K562 (cell line): Measurements from ENCODE around the gene ARFRP1. TPM values are rescaled to one million over a fixed set of nuclear protein-coding genes. Genes with fewer than 3 reads are reported as not detected.

Experiments
- CXXC5 ChIP-seq: fragments of 250-450 bp; sonication (Bioruptor Pico); IDR thresholded peaks from 2 replicates; pipeline ENCODE4 v1.8.0; 2022; ENCODE audit warnings: inconsistent platforms, mild to moderate bottlenecking, moderate library complexity
- ELF1 ChIP-seq: fragments of 200-800 bp; sonication (Bioruptor generic); IDR thresholded peaks from 2 replicates; pipeline ENCODE4 v1.6.1; 2016; ENCODE audit warnings: missing genetic modification characterization, missing compliant biosample characterization
- ELF2 ChIP-seq: fragments of 250-450 bp; sonication (Bioruptor Pico); IDR thresholded peaks from 2 replicates; pipeline ENCODE4 v1.5.0; 2021; ENCODE audit warnings: mild to moderate bottlenecking
- HNRNPL ChIP-seq: fragments of 200-400 bp; formaldehyde crosslinking; IDR thresholded peaks from 2 replicates; pipeline ENCODE4 v1.6.1; 2017; ENCODE audit warnings: low read depth, mild to moderate bottlenecking, low read length
- HOXB6 ChIP-seq: fragments of 250-450 bp; sonication (Bioruptor Pico); IDR thresholded peaks from 2 replicates; pipeline ENCODE4 v1.5.1; 2022; ENCODE audit warnings: mild to moderate bottlenecking, borderline replicate concordance
- LEF1 ChIP-seq: fragments of 450-650 bp; IDR thresholded peaks from 2 replicates; pipeline ENCODE4 v1.6.1; 2016; ENCODE audit warnings: mild to moderate bottlenecking
- MEF2A ChIP-seq: IDR thresholded peaks from 2 replicates; pipeline ENCODE4 v1.6.1; 2011; ENCODE audit warnings: low read depth, mild to moderate bottlenecking, low read length, moderate library complexity; ENCODE audit not compliant: control insufficient read depth
- PML ChIP-seq: IDR thresholded peaks from 2 replicates; pipeline ENCODE4 v1.6.1; 2012; ENCODE audit warnings: low read length, inconsistent platforms
- SIN3B ChIP-seq: fragments of 450-650 bp; IDR thresholded peaks from 2 replicates; pipeline ENCODE4 v1.6.1; 2017; ENCODE audit warnings: low read depth, mild to moderate bottlenecking, moderate library complexity
- SNIP1 ChIP-seq: fragments of 450-650 bp; IDR thresholded peaks from 2 replicates; pipeline ENCODE4 v1.7.1; 2017; ENCODE audit warnings: low read depth, mild to moderate bottlenecking
- TAF1 ChIP-seq: IDR thresholded peaks from 2 replicates; pipeline ENCODE4 v1.6.1; 2011; ENCODE audit warnings: mild to moderate bottlenecking, low read length, moderate library complexity; ENCODE audit not compliant: insufficient read depth, control insufficient read depth, severe bottlenecking; ENCODE audit errors: extremely low read depth
- TAF7 ChIP-seq: fragments of 450-650 bp; IDR thresholded peaks from 2 replicates; pipeline ENCODE4 v1.6.1; 2016; ENCODE audit warnings: missing genetic modification characterization, missing compliant biosample characterization
- TFAM ChIP-seq: fragments of 250-450 bp; sonication (Bioruptor Pico); conservative IDR thresholded peaks from 2 replicates; pipeline ENCODE4 v1.5.0; 2021; ENCODE audit warnings: mild to moderate bottlenecking, moderate library complexity
- U2AF1 ChIP-seq: fragments of 200-400 bp; formaldehyde crosslinking; optimal IDR thresholded peaks from 2 replicates; pipeline ENCODE3; 2017; ENCODE audit warnings: mild to moderate bottlenecking, low read depth, low read length, moderate library complexity
- ZKSCAN8 ChIP-seq: fragments of 200-800 bp; sonication (Bioruptor generic); IDR thresholded peaks from 2 replicates; pipeline ENCODE4 v1.6.1; 2016; ENCODE audit warnings: missing genetic modification characterization, missing compliant biosample characterization
- ZNF668 ChIP-seq: fragments of 250-450 bp; sonication (Bioruptor Pico); IDR thresholded peaks from 2 replicates; pipeline ENCODE4 v1.8.0; 2022; ENCODE audit warnings: mild to moderate bottlenecking, inconsistent platforms
- ZNF75A ChIP-seq: fragments of 450-650 bp; formaldehyde crosslinking; IDR thresholded peaks from 2 replicates; pipeline ENCODE4 v1.4.0; 2020; ENCODE audit warnings: mild to moderate bottlenecking
- ZNF766 ChIP-seq: fragments of 200-800 bp; sonication (Bioruptor generic); conservative IDR thresholded peaks from 2 replicates; pipeline ENCODE4 v1.6.1; 2016; ENCODE audit warnings: missing genetic modification characterization, missing compliant biosample characterization
- polyA plus RNA-seq, 8 experiments: library from polyadenylated mRNA; depleted of rRNA in 4 of 8; stranded (reverse) in 5 of 8; unstranded in 3 of 8; fragments of >200 nt; fragmentation: Nextera tagmentation in 2 of 8; fragmentation: Illumina TruSeq in 1 of 8; extraction: Ambion mirVana in 2 of 8; extraction: Trizol in 1 of 8; gene quantifications; 2 replicates each; pipeline versions ENCODE4 v1.2.1 to v1.2.3, GENCODE V29; 2011 to 2014; ENCODE audit warnings: inconsistent platforms in 1 of 8, missing spikeins in 1 of 8
- total RNA-seq, 7 experiments: library from RNA; depleted of rRNA in 6 of 7; stranded (reverse); fragments of >200 nt in 6 of 7; fragmentation: Illumina TruSeq in 2 of 7; extraction: Trizol in 2 of 7; gene quantifications; 2 replicates each; pipeline versions ENCODE4 v1.2.1 to v1.2.3, GENCODE V29; 2011 to 2021; ENCODE audit warnings: low replicate concordance in 1 of 7
- TF ChIP-seq, protein P1 (sequence below): fragments of 450-650 bp; IDR thresholded peaks from 2 replicates; pipeline ENCODE4 v1.6.1; 2016; ENCODE audit warnings: missing biosample characterization, missing genetic modification characterization
- TF ChIP-seq, protein P2 (sequence below), 2 experiments: IDR thresholded peaks; 2 replicates each; pipeline ENCODE4 v1.6.1; 2012; ENCODE audit warnings: improper control_type of control experiment in 2 of 2, low read depth in 2 of 2, low read length in 2 of 2, borderline replicate concordance in 1 of 2

ARFRP1 gene
- total and polyA plus RNA-seq, 9 of the 15 experiments (the other 6 are each of a cell fraction or from before 2014, with no cell fraction given) = 2.2 to 78.9 (median 37.3) TPM

DNA sequence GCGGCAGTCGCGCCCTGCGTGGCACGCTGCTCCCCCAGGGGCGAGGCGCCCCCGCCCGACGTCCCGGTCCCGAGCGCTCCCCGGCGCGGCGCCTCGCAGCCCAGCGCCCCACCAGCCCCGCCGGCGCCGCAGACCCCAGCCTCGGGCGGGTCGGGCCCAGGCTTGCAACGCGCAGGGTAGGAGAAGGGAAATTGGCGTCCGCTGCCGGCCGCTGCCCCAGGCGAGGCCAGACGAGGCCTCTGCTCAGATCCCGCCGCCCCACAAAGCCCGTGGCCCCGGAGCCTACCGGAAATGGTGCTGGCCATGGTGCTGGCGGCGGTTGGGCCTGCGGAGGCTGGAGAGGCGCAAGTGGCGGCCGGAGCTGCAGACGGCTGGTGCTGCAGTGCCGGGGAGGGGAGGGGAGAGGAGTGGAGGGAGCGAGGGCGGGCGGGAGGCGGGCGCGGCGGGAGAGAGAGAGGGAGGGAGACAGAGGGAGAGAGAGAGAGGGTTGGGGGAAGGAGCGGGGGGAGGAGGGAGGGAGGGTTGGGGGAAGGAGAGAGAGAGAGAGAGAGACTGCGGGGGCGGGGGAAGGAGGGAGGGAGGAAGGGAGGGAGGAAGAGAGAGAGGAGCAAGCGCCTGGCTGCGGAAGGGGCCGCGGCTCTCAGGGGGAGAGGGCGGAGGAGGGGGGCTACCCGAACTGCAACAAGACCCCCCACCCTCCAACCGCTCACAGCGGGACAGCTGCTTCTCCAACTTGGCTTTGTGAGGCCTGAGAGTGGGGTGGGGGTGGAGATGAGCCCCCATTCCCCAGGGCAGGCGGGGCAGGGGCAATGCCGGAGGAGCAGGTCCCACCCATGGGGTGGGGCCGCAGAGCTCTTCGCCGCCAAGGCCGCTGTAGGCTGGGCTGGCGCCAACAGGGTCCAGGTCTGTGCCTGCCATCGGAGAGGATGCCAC is 54.5 kb downstream of the ARFRP1 start, which contains the start of gene STMN3 (continued):
- TF ChIP-seq TAF1 (peak; percentile 87), MEF2A (no peak), PML (no peak), ZKSCAN8 (CRISPR knock-in tag) (no peak), CXXC5 (CRISPR knock-in tag) (peak; percentile 80), TAF7 (no peak), HNRNPL (no peak; the same call in 1 of the 2 replicates), U2AF1 (peak; percentile 38), ZNF668 (no peak), TFAM (CRISPR knock-in tag) (no peak), HOXB6 (no peak), ELF1 (tag) (peak; percentile 80), SIN3B (peak; percentile 52; the same call in 1 of the 2 replicates), LEF1 (no peak), ELF2 (CRISPR knock-in tag) (no peak), SNIP1 (no peak), ZNF766 (CRISPR knock-in tag) (peak; percentile 83), ZNF75A (CRISPR knock-in tag) (no peak)
- TF ChIP-seq, protein P1, sequence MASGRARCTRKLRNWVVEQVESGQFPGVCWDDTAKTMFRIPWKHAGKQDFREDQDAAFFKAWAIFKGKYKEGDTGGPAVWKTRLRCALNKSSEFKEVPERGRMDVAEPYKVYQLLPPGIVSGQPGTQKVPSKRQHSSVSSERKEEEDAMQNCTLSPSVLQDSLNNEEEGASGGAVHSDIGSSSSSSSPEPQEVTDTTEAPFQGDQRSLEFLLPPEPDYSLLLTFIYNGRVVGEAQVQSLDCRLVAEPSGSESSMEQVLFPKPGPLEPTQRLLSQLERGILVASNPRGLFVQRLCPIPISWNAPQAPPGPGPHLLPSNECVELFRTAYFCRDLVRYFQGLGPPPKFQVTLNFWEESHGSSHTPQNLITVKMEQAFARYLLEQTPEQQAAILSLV (tag) = no peak
- TF ChIP-seq, protein P2, sequence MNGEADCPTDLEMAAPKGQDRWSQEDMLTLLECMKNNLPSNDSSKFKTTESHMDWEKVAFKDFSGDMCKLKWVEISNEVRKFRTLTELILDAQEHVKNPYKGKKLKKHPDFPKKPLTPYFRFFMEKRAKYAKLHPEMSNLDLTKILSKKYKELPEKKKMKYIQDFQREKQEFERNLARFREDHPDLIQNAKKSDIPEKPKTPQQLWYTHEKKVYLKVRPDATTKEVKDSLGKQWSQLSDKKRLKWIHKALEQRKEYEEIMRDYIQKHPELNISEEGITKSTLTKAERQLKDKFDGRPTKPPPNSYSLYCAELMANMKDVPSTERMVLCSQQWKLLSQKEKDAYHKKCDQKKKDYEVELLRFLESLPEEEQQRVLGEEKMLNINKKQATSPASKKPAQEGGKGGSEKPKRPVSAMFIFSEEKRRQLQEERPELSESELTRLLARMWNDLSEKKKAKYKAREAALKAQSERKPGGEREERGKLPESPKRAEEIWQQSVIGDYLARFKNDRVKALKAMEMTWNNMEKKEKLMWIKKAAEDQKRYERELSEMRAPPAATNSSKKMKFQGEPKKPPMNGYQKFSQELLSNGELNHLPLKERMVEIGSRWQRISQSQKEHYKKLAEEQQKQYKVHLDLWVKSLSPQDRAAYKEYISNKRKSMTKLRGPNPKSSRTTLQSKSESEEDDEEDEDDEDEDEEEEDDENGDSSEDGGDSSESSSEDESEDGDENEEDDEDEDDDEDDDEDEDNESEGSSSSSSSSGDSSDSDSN (IDR thresholded peaks at IDR 0.05; ENCODE audit: borderline replicate concordance in 1 of 2, low read depth in 2 of 2, low read length in 2 of 2) = peak; percentile 77 to 85; a peak in 2 of 4 replicates
